GM23338 (cell line): ENCODE results near the gene LNX1. TPM values are rescaled to one million over a fixed set of nuclear protein-coding genes. Genes with fewer than 3 reads are reported as not detected.

ENCODE experiments used
- ATAC-seq: fragments of 200-7000 bp; cut with Tn5 transposase; 3 replicates; pipeline ENCODE4 v1.9.1; 2020
- DNase-seq: peaks from one replicate; pipeline ENCODE4 v3.0.0-alpha.2; 2015; ENCODE audit warnings: low spot score
- H2AFZ ChIP-seq: fragments of 200-600 bp; sonication (generic); 2 replicates; pipeline ENCODE4 v1.8.0; 2016; ENCODE audit warnings: antibody characterized with exemption, mild to moderate bottlenecking, moderate library complexity
- H3F3A ChIP-seq: fragments of 200-600 bp; sonication (generic); replicated peaks from 2 replicates; pipeline ENCODE4 v1.8.0; 2017; ENCODE audit warnings: antibody characterized with exemption, mixed run types, low read depth
- H3K27ac ChIP-seq: fragments of 200-600 bp; sonication (generic); 2 replicates; pipeline ENCODE4 v1.6.1; 2016; ENCODE audit warnings: low read depth
- H3K27me3 ChIP-seq: fragments of 200-600 bp; sonication (generic); 2 replicates; pipeline ENCODE4 v1.8.0; 2016; ENCODE audit warnings: mild to moderate bottlenecking, mixed run types, moderate library complexity; ENCODE audit not compliant: insufficient read depth
- H3K36me3 ChIP-seq: fragments of 200-600 bp; sonication (generic); 2 replicates; pipeline ENCODE4 v1.8.0; 2016; ENCODE audit warnings: mild to moderate bottlenecking; ENCODE audit not compliant: insufficient read depth
- H3K4me1 ChIP-seq: fragments of 200-600 bp; sonication (generic); 2 replicates; pipeline ENCODE4 v1.8.0; 2016; ENCODE audit warnings: mild to moderate bottlenecking, moderate library complexity; ENCODE audit not compliant: insufficient read depth
- H3K4me2 ChIP-seq: fragments of 200-600 bp; sonication (generic); 2 replicates; pipeline ENCODE4 v1.7.1; 2017; ENCODE audit warnings: mixed run types
- H3K4me3 ChIP-seq: fragments of 200-600 bp; sonication (generic); 2 replicates; pipeline ENCODE4 v1.6.1; 2016; ENCODE audit warnings: mixed run types
- H3K79me2 ChIP-seq: fragments of 200-600 bp; sonication (generic); replicated peaks from 2 replicates; pipeline ENCODE4 v1.8.0; 2017; ENCODE audit warnings: mild to moderate bottlenecking; ENCODE audit not compliant: insufficient read depth
- H3K9me2 ChIP-seq: fragments of 200-600 bp; sonication (generic); 2 replicates; pipeline ENCODE4 v1.8.0; 2017; ENCODE audit not compliant: insufficient read depth
- H4K20me1 ChIP-seq: fragments of 200-600 bp; sonication (generic); replicated peaks from 2 replicates; pipeline ENCODE4 v1.8.0; 2017; ENCODE audit warnings: mild to moderate bottlenecking; ENCODE audit not compliant: insufficient read depth
- H3K27ac Mint-ChIP-seq: 2 replicates; pipeline ENCODE4 v1.8.0; 2020; ENCODE audit warnings: inconsistent platforms, mild to moderate bottlenecking, moderate library complexity, mixed read lengths
- H3K27me3 Mint-ChIP-seq: 3 replicates; pipeline ENCODE4 v1.8.0; 2022; ENCODE audit warnings: low read depth, mild to moderate bottlenecking, moderate library complexity, mixed read lengths, inconsistent platforms; ENCODE audit not compliant: insufficient read depth, poor library complexity
- H3K36me3 Mint-ChIP-seq: 3 replicates; pipeline ENCODE4 v1.8.0; 2021; ENCODE audit warnings: low read depth, mild to moderate bottlenecking, inconsistent platforms, moderate library complexity, mixed read lengths
- H3K4me1 Mint-ChIP-seq: 3 replicates; pipeline ENCODE4 v1.8.0; 2020; ENCODE audit warnings: mild to moderate bottlenecking, inconsistent platforms, mixed read lengths
- H3K4me3 Mint-ChIP-seq: 3 replicates; pipeline ENCODE4 v1.8.0; 2021; ENCODE audit warnings: moderate library complexity, mild to moderate bottlenecking, inconsistent platforms, mixed read lengths
- H3K9me3 Mint-ChIP-seq: 3 replicates; pipeline ENCODE4 v1.8.0; 2020; ENCODE audit warnings: moderate library complexity, mild to moderate bottlenecking, inconsistent platforms, mixed read lengths
- CREB1 ChIP-seq: fragments of 250-450 bp; sonication (Bioruptor Pico); IDR thresholded peaks from 2 replicates; pipeline ENCODE4 v1.5.0; 2020; ENCODE audit warnings: low read depth, mild to moderate bottlenecking, moderate library complexity
- EZH2phosphoT487 ChIP-seq: fragments of 200-600 bp; sonication (generic); IDR thresholded peaks from one replicate; pipeline ENCODE4 v1.8.1; 2018; ENCODE audit warnings: antibody characterized with exemption; ENCODE audit not compliant: unreplicated experiment
- JUNB ChIP-seq: IDR thresholded peaks from one replicate; pipeline ENCODE4 v1.6.1; 2016; ENCODE audit warnings: antibody characterized with exemption; ENCODE audit not compliant: unreplicated experiment
- POLR2AphosphoS5 ChIP-seq: IDR thresholded peaks from 2 replicates; pipeline ENCODE4 v1.6.1; 2016; ENCODE audit warnings: antibody characterized with exemption, low read depth
- REST ChIP-seq: IDR thresholded peaks from one replicate; pipeline ENCODE4 v1.6.1; 2018; ENCODE audit warnings: antibody characterized with exemption; ENCODE audit not compliant: unreplicated experiment
- STAT1 ChIP-seq: IDR thresholded peaks from one replicate; pipeline ENCODE4 v1.6.1; 2016; ENCODE audit warnings: antibody characterized with exemption; ENCODE audit not compliant: unreplicated experiment
- ZNF114 ChIP-seq: fragments of 250-450 bp; sonication (Bioruptor Pico); IDR thresholded peaks from 2 replicates; pipeline ENCODE4 v1.5.0; 2020; ENCODE audit warnings: mild to moderate bottlenecking, moderate library complexity
- polyA plus RNA-seq: library from polyadenylated mRNA; unstranded; fragments of >200 nt; fragmentation: Nextera tagmentation; extraction: Ambion mirVana; gene quantifications from 2 replicates; pipeline ENCODE4 v1.2.1, GENCODE V29; 2016
- total RNA-seq: library from RNA; depleted of rRNA; stranded (reverse); fragments of >200 nt; shearing (Covaris generic); gene quantifications from 2 replicates; pipeline ENCODE4 v1.2.3, GENCODE V29; 2014
- TF ChIP-seq, protein P1 (sequence below): fragments of 250-450 bp; sonication (Bioruptor Pico); IDR thresholded peaks from 2 replicates; pipeline ENCODE4 v1.5.0; 2020; ENCODE audit warnings: mild to moderate bottlenecking, moderate library complexity
- TF ChIP-seq, protein P2 (sequence below): IDR thresholded peaks from 2 replicates; pipeline ENCODE4 v1.6.1; 2016; ENCODE audit warnings: antibody characterized with exemption

LNX1 gene
- total and polyA plus RNA-seq, 2 experiments from 2014 or later = 5.4 to 6.4 TPM

GRCh38 chr4:53582194-53582593 lies 9.1 kb downstream of the LNX1 start (continued):
- TF ChIP-seq, protein P1, sequence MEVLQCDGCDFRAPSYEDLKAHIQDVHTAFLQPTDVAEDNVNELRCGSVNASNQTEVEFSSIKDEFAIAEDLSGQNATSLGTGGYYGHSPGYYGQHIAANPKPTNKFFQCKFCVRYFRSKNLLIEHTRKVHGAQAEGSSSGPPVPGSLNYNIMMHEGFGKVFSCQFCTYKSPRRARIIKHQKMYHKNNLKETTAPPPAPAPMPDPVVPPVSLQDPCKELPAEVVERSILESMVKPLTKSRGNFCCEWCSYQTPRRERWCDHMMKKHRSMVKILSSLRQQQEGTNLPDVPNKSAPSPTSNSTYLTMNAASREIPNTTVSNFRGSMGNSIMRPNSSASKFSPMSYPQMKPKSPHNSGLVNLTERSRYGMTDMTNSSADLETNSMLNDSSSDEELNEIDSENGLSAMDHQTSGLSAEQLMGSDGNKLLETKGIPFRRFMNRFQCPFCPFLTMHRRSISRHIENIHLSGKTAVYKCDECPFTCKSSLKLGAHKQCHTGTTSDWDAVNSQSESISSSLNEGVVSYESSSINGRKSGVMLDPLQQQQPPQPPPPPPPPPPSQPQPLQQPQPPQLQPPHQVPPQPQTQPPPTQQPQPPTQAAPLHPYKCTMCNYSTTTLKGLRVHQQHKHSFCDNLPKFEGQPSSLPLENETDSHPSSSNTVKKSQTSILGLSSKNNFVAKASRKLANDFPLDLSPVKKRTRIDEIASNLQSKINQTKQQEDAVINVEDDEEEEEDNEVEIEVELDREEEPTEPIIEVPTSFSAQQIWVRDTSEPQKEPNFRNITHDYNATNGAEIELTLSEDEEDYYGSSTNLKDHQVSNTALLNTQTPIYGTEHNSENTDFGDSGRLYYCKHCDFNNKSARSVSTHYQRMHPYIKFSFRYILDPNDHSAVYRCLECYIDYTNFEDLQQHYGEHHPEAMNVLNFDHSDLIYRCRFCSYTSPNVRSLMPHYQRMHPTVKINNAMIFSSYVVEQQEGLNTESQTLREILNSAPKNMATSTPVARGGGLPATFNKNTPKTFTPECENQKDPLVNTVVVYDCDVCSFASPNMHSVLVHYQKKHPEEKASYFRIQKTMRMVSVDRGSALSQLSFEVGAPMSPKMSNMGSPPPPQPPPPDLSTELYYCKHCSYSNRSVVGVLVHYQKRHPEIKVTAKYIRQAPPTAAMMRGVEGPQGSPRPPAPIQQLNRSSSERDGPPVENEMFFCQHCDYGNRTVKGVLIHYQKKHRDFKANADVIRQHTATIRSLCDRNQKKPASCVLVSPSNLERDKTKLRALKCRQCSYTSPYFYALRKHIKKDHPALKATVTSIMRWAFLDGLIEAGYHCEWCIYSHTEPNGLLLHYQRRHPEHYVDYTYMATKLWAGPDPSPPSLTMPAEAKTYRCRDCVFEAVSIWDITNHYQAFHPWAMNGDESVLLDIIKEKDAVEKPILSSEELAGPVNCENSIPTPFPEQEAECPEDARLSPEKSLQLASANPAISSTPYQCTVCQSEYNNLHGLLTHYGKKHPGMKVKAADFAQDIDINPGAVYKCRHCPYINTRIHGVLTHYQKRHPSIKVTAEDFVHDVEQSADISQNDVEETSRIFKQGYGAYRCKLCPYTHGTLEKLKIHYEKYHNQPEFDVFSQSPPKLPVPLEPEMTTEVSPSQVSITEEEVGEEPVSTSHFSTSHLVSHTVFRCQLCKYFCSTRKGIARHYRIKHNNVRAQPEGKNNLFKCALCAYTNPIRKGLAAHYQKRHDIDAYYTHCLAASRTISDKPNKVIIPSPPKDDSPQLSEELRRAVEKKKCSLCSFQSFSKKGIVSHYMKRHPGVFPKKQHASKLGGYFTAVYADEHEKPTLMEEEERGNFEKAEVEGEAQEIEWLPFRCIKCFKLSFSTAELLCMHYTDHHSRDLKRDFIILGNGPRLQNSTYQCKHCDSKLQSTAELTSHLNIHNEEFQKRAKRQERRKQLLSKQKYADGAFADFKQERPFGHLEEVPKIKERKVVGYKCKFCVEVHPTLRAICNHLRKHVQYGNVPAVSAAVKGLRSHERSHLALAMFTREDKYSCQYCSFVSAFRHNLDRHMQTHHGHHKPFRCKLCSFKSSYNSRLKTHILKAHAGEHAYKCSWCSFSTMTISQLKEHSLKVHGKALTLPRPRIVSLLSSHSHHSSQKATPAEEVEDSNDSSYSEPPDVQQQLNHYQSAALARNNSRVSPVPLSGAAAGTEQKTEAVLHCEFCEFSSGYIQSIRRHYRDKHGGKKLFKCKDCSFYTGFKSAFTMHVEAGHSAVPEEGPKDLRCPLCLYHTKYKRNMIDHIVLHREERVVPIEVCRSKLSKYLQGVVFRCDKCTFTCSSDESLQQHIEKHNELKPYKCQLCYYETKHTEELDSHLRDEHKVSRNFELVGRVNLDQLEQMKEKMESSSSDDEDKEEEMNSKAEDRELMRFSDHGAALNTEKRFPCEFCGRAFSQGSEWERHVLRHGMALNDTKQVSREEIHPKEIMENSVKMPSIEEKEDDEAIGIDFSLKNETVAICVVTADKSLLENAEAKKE (CRISPR knock-in tag) = no peak
- no peak for TF ChIP-seq STAT1

- no peaks in the 10 kb centered on the region for H3K27me3 Mint-ChIP-seq
- ATAC-seq = no peak
- Histone ChIP-seq H3K27ac (no peak overlapping the region), H3K79me2 (no peaks in the 10 kb centered on the region), H2AFZ (no peak overlapping the region), H3K4me3 (no peak overlapping the region), H3F3A (no peaks in the 10 kb centered on the region), H3K36me3 (no peaks in the 10 kb centered on the region), H3K4me2 (no peak overlapping the region), H3K27me3 (no peaks in the 10 kb centered on the region), H3K9me2 (no peaks in the 10 kb centered on the region), H3K4me1 (peaks cover 6% of the 10 kb centered on the region; the same call in 1 of the 2 replicates), H4K20me1 (no peaks in the 10 kb centered on the region)
- H3K9me3 Mint-ChIP-seq = no peaks in the 10 kb centered on the region
- H3K4me3 Mint-ChIP-seq = no peak overlapping the region
- no peak overlapping the region for H3K27ac Mint-ChIP-seq
- TF ChIP-seq REST (no peak), CREB1 (CRISPR knock-in tag) (no peak), POLR2AphosphoS5 (no peak), ZNF114 (CRISPR knock-in tag) (no peak), EZH2phosphoT487 (no peak), JUNB (no peak)
- TF ChIP-seq, protein P2, sequence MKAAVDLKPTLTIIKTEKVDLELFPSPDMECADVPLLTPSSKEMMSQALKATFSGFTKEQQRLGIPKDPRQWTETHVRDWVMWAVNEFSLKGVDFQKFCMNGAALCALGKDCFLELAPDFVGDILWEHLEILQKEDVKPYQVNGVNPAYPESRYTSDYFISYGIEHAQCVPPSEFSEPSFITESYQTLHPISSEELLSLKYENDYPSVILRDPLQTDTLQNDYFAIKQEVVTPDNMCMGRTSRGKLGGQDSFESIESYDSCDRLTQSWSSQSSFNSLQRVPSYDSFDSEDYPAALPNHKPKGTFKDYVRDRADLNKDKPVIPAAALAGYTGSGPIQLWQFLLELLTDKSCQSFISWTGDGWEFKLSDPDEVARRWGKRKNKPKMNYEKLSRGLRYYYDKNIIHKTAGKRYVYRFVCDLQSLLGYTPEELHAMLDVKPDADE = no peak
- DNase-seq = no peak
- no peaks in the 10 kb centered on the region for H3K36me3 Mint-ChIP-seq
- H3K4me1 Mint-ChIP-seq = peaks cover 9% of the 10 kb centered on the region; the same call in 2 of the 3 replicates
Observed at GRCh38 chr4:53580274-53580673, 11.0 kb downstream of the LNX1 start.
